HepG2 (cell line): Measurements from ENCODE around the gene ID3. TPM values are rescaled to one million over a fixed set of nuclear protein-coding genes. Genes with fewer than 3 reads are reported as not detected.

Experiments used
- ARHGAP35 ChIP-seq: sonication (generic); formaldehyde crosslinking; IDR thresholded peaks from 2 replicates; pipeline ENCODE4 v1.9.0; 2022; ENCODE audit warnings: mild to moderate bottlenecking, inconsistent platforms, moderate library complexity, missing genetic modification reagents, borderline replicate concordance
- CCAR2 ChIP-seq: fragments of 200-400 bp; formaldehyde crosslinking; optimal IDR thresholded peaks from 2 replicates; pipeline ENCODE3; 2018; ENCODE audit warnings: low read depth, mild to moderate bottlenecking, low read length, moderate library complexity
- CHD4 ChIP-seq: fragments of 200-600 bp; sonication (generic); IDR thresholded peaks from 2 replicates; pipeline ENCODE4 v1.7.0; 2017; ENCODE audit warnings: mild to moderate bottlenecking, low read length, borderline replicate concordance
- DMAP1 ChIP-seq: IDR thresholded peaks from 2 replicates; pipeline ENCODE4 v1.6.1; 2016
- ELK4 ChIP-seq: sonication (generic); formaldehyde crosslinking; IDR thresholded peaks from 2 replicates; pipeline ENCODE4 v1.9.0; 2021; ENCODE audit warnings: missing genetic modification reagents, borderline replicate concordance
- HDAC6 ChIP-seq: fragments of 200-600 bp; sonication (generic); IDR thresholded peaks from 2 replicates; pipeline ENCODE4 v1.7.0; 2017; ENCODE audit warnings: mild to moderate bottlenecking, antibody characterized with exemption, low read length, low read depth
- HHEX ChIP-seq: IDR thresholded peaks from 2 replicates; pipeline ENCODE4 v1.6.1; 2016; ENCODE audit warnings: control low read depth
- IKZF4 ChIP-seq: sonication (generic); formaldehyde crosslinking; IDR thresholded peaks from 2 replicates; pipeline ENCODE4 v1.5.1; 2020; ENCODE audit warnings: borderline replicate concordance, mild to moderate bottlenecking, low read depth, missing genetic modification reagents; ENCODE audit errors: not compliant biosample characterization
- KLF15 ChIP-seq: sonication (generic); formaldehyde crosslinking; IDR thresholded peaks from 2 replicates; pipeline ENCODE4 v1.8.1; 2023; ENCODE audit warnings: borderline replicate concordance, mild to moderate bottlenecking, inconsistent platforms, missing genetic modification reagents, mixed read lengths
- LBX2 ChIP-seq: sonication (generic); formaldehyde crosslinking; IDR thresholded peaks from 2 replicates; pipeline ENCODE4 v1.5.0; 2020; ENCODE audit warnings: missing genetic modification reagents, mild to moderate bottlenecking, borderline replicate concordance
- NCOA5 ChIP-seq: sonication (generic); formaldehyde crosslinking; IDR thresholded peaks from 2 replicates; pipeline ENCODE4 v1.4.0; 2020; ENCODE audit warnings: missing genetic modification reagents
- SIN3B ChIP-seq: fragments of 150-350 bp; IDR thresholded peaks from 2 replicates; pipeline ENCODE4 v1.6.1; 2014; ENCODE audit warnings: low read length
- TOPORS ChIP-seq: sonication (generic); formaldehyde crosslinking; IDR thresholded peaks from 2 replicates; pipeline ENCODE4 v1.8.0; 2023; ENCODE audit warnings: mild to moderate bottlenecking, missing genetic modification reagents
- YEATS2 ChIP-seq: sonication (generic); formaldehyde crosslinking; IDR thresholded peaks from 2 replicates; pipeline ENCODE4 v1.4.0; 2020; ENCODE audit warnings: missing genetic modification reagents, borderline replicate concordance
- ZBTB20 ChIP-seq: sonication (generic); formaldehyde crosslinking; IDR thresholded peaks from 2 replicates; pipeline ENCODE4 v1.8.1; 2023; ENCODE audit warnings: missing genetic modification reagents, low read depth, mild to moderate bottlenecking, borderline replicate concordance
- ZMYM2 ChIP-seq: sonication (generic); formaldehyde crosslinking; IDR thresholded peaks from 2 replicates; pipeline ENCODE4 v1.8.0; 2022; ENCODE audit warnings: mild to moderate bottlenecking, missing genetic modification reagents
- ZNF136 ChIP-seq: sonication (generic); formaldehyde crosslinking; IDR thresholded peaks from 2 replicates; pipeline ENCODE4 v1.8.1; 2022; ENCODE audit warnings: low read depth, mild to moderate bottlenecking, moderate library complexity, missing genetic modification reagents
- ZNF589 ChIP-seq: sonication (generic); formaldehyde crosslinking; conservative IDR thresholded peaks from 2 replicates; pipeline ENCODE4 v1.8.0; 2022; ENCODE audit warnings: mild to moderate bottlenecking, moderate library complexity, missing genetic modification reagents
- polyA plus RNA-seq, 8 experiments: library from polyadenylated mRNA; depleted of rRNA in 3 of 8; stranded (reverse) in 7 of 8; unstranded in 1 of 8; fragments of >200 nt; fragmentation: Illumina TruSeq in 4 of 8; extraction: Trizol in 4 of 8; gene quantifications; 2 replicates each; pipeline versions ENCODE4 v1.2.1 to v1.2.3, GENCODE V29; 2011 to 2016; ENCODE audit warnings: low read depth in 4 of 8, missing spikeins in 1 of 8, mixed read lengths in 1 of 8; ENCODE audit not compliant: insufficient read depth in 1 of 8
- total RNA-seq, 5 experiments: library from RNA; depleted of rRNA; stranded (reverse); fragments of >200 nt; fragmentation: Illumina TruSeq; extraction: Trizol; gene quantifications; 2 replicates each; pipeline ENCODE4 v1.2.3, GENCODE V29; 2016; ENCODE audit warnings: low read depth in 1 of 5
- TF ChIP-seq, protein P1 (sequence below): sonication (generic); formaldehyde crosslinking; conservative IDR thresholded peaks from 2 replicates; pipeline ENCODE4 v1.4.0; 2020; ENCODE audit warnings: missing genetic modification reagents
- TF ChIP-seq, protein P2 (sequence below): IDR thresholded peaks from 2 replicates; pipeline ENCODE4 v1.6.1; 2012; ENCODE audit warnings: low read length, improper control_type of control experiment
- TF ChIP-seq, protein P3 (sequence below): sonication (generic); formaldehyde crosslinking; IDR thresholded peaks from 2 replicates; pipeline ENCODE4 v1.8.0; 2022; ENCODE audit warnings: mild to moderate bottlenecking, missing genetic modification reagents

ID3 gene
- total and polyA plus RNA-seq, 2 of the 13 experiments (the other 11 are each of a cell fraction or from before 2014, with no cell fraction given), result 64.8 to 115 TPM

DNA sequence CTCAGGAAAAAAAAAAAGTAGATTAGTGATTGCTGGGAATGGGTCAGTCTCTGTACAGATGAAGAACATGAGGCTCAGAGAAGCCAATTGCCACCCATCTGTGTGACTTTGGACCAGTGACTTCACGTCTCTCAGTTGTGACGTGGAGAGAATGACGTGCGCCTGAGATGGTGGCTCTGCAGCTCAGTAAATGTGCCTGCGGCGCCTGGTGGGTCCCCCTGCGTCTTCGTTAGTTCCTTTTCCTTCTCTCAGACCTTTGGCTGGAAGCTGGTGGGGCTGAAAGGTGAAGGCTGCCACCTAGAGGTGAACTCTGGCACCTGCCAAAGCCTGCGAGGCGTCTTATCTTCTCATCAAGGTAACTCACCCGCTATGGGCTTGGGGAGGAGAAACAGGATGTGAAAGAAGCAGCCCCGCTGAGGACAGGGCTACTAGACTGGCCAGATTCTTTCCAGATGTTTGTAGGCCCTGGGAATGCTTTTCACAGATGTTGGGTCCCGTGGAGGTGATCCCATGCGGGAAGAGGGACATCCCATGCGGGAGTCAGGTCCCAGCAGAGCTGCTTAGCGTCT, 19.5 kb downstream of the ID3 start (continued):
- TF ChIP-seq ZBTB20 (peak; percentile 27; the same call in 1 of the 2 replicates), ARHGAP35 (CRISPR knock-in tag) (0 out of 2 replicates have a peak, but pooled peaks have one; percentile 40), CHD4 (no peak), DMAP1 (no peak), YEATS2 (CRISPR knock-in tag) (peak; percentile 40; the same call in 1 of the 2 replicates), LBX2 (CRISPR knock-in tag) (no peak), SIN3B (no peak), KLF15 (CRISPR knock-in tag) (no peak), ZNF589 (CRISPR knock-in tag) (no peak), ZMYM2 (CRISPR knock-in tag) (peak; percentile 62; the same call in 1 of the 2 replicates), IKZF4 (no peak), HHEX (CRISPR knock-in tag) (no peak), ZNF136 (no peak), TOPORS (CRISPR knock-in tag) (no peak), NCOA5 (CRISPR knock-in tag) (no peak), ELK4 (CRISPR knock-in tag) (no peak), HDAC6 (no peak), CCAR2 (no peak)
- TF ChIP-seq, protein P1, sequence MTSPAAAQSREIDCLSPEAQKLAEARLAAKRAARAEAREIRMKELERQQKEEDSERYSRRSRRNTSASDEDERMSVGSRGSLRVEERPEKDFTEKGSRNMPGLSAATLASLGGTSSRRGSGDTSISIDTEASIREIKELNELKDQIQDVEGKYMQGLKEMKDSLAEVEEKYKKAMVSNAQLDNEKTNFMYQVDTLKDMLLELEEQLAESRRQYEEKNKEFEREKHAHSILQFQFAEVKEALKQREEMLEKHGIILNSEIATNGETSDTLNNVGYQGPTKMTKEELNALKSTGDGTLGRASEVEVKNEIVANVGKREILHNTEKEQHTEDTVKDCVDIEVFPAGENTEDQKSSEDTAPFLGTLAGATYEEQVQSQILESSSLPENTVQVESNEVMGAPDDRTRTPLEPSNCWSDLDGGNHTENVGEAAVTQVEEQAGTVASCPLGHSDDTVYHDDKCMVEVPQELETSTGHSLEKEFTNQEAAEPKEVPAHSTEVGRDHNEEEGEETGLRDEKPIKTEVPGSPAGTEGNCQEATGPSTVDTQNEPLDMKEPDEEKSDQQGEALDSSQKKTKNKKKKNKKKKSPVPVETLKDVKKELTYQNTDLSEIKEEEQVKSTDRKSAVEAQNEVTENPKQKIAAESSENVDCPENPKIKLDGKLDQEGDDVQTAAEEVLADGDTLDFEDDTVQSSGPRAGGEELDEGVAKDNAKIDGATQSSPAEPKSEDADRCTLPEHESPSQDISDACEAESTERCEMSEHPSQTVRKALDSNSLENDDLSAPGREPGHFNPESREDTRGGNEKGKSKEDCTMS (CRISPR knock-in tag), result no peak
- TF ChIP-seq, protein P2, sequence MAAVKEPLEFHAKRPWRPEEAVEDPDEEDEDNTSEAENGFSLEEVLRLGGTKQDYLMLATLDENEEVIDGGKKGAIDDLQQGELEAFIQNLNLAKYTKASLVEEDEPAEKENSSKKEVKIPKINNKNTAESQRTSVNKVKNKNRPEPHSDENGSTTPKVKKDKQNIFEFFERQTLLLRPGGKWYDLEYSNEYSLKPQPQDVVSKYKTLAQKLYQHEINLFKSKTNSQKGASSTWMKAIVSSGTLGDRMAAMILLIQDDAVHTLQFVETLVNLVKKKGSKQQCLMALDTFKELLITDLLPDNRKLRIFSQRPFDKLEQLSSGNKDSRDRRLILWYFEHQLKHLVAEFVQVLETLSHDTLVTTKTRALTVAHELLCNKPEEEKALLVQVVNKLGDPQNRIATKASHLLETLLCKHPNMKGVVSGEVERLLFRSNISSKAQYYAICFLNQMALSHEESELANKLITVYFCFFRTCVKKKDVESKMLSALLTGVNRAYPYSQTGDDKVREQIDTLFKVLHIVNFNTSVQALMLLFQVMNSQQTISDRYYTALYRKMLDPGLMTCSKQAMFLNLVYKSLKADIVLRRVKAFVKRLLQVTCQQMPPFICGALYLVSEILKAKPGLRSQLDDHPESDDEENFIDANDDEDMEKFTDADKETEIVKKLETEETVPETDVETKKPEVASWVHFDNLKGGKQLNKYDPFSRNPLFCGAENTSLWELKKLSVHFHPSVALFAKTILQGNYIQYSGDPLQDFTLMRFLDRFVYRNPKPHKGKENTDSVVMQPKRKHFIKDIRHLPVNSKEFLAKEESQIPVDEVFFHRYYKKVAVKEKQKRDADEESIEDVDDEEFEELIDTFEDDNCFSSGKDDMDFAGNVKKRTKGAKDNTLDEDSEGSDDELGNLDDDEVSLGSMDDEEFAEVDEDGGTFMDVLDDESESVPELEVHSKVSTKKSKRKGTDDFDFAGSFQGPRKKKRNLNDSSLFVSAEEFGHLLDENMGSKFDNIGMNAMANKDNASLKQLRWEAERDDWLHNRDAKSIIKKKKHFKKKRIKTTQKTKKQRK, result no peak
- TF ChIP-seq, protein P3, sequence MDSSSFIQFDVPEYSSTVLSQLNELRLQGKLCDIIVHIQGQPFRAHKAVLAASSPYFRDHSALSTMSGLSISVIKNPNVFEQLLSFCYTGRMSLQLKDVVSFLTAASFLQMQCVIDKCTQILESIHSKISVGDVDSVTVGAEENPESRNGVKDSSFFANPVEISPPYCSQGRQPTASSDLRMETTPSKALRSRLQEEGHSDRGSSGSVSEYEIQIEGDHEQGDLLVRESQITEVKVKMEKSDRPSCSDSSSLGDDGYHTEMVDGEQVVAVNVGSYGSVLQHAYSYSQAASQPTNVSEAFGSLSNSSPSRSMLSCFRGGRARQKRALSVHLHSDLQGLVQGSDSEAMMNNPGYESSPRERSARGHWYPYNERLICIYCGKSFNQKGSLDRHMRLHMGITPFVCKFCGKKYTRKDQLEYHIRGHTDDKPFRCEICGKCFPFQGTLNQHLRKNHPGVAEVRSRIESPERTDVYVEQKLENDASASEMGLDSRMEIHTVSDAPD (CRISPR knock-in tag), result no peak
